ENCODE measurements around the gene ADCY10. TPM values are rescaled to one million over a fixed set of nuclear protein-coding genes. Genes with fewer than 3 reads are reported as not detected.

The ADCY10 gene
- total RNA-seq, 1 donor from 2014 or later = not detected

DNA sequence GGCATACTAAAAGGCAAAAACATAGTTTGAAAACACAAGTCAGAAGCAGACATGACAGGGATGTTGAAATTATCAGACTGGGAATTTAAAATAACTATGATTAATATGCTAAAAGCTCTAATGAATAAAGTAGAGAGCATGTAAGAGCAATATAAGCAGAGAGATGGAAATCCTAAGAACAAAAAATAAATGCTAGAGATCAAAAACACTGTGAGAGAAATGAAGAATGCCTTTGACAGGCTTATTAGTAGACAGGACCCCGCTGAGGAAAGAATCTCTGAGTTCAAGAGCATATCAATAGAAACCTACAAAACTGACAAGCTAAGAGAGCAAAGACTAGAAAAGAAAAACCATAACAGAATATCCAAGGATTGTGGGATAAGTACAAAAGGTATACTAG is 98.3 kb downstream of the ADCY10 start:
- Histone ChIP-seq H3K27me3 (no peaks in the 10 kb centered on the region), H3K79me2 (ENCODE audit: low read depth) (no peaks in the 10 kb centered on the region), H3K4me1 (no peaks in the 10 kb centered on the region), H3K9me3 (ENCODE audit: low read depth) (peaks cover 4% of the 10 kb centered on the region), H3K27ac (no peak overlapping the region), H3F3A (ENCODE audit: low read depth) (no peaks in the 10 kb centered on the region), H3K36me3 (no peaks in the 10 kb centered on the region), H2AFZ (replicated peaks) (no peak overlapping the region), H3K4me3 (no peak overlapping the region), H3K4me2 (no peak overlapping the region), H4K20me1 (ENCODE audit: low read depth) (no peaks in the 10 kb centered on the region), H3K9ac (no peak overlapping the region)
- Mint-ChIP-seq H3K4me1 (peaks cover 4% of the 10 kb centered on the region), H3K27me3 (ENCODE audit: insufficient read depth, low read depth) (peaks cover 6% of the 10 kb centered on the region), H3K9me3 (peaks cover 25% of the 10 kb centered on the region), H3K36me3 (peaks cover 2% of the 10 kb centered on the region), H3K4me3 (no peak overlapping the region), H3K27ac (no peak overlapping the region)
- TF ChIP-seq EZH2phosphoT487 (IDR thresholded peaks at IDR 0.05) = no peak
- TF ChIP-seq, protein P1, sequence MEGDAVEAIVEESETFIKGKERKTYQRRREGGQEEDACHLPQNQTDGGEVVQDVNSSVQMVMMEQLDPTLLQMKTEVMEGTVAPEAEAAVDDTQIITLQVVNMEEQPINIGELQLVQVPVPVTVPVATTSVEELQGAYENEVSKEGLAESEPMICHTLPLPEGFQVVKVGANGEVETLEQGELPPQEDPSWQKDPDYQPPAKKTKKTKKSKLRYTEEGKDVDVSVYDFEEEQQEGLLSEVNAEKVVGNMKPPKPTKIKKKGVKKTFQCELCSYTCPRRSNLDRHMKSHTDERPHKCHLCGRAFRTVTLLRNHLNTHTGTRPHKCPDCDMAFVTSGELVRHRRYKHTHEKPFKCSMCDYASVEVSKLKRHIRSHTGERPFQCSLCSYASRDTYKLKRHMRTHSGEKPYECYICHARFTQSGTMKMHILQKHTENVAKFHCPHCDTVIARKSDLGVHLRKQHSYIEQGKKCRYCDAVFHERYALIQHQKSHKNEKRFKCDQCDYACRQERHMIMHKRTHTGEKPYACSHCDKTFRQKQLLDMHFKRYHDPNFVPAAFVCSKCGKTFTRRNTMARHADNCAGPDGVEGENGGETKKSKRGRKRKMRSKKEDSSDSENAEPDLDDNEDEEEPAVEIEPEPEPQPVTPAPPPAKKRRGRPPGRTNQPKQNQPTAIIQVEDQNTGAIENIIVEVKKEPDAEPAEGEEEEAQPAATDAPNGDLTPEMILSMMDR (IDR thresholded peaks at IDR 0.05) = no peak
- TF ChIP-seq EZH2 (IDR thresholded peaks at IDR 0.05) = no peak
- no peak for DNase-seq (ENCODE audit: low spot score)

DNA sequence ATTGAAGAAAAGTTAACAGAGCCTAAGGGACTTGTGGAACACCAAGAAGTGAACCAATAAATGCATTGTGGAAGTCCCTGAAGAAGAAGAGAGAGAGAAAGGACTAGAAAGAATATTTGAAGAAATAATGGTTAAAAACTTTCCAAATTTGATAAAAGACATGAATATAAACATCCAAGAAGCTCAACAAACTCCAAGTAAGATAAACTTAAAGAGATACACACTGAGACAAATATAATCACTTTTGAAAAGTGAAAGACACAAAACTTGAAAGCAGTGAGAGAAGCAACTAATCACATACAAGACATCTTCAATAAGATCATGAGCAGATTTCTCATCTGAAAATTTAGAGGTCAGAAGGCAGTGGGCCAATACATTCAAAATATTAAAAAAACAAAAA is 101.0 kb downstream of the ADCY10 start:
- Mint-ChIP-seq H3K36me3 (peaks cover 2% of the 10 kb centered on the region), H3K9me3 (peaks cover 26% of the 10 kb centered on the region), H3K27me3 (ENCODE audit: insufficient read depth, low read depth) (peaks cover 6% of the 10 kb centered on the region), H3K4me3 (no peak overlapping the region), H3K4me1 (no peaks in the 10 kb centered on the region), H3K27ac (no peak overlapping the region)
- Histone ChIP-seq H3K9me3 (ENCODE audit: low read depth) (peaks cover 4% of the 10 kb centered on the region), H3K9ac (no peak overlapping the region), H3K27ac (no peak overlapping the region), H3K4me1 (no peaks in the 10 kb centered on the region), H3K4me3 (no peak overlapping the region), H3K4me2 (no peak overlapping the region), H3K36me3 (no peaks in the 10 kb centered on the region), H3K27me3 (no peaks in the 10 kb centered on the region), H4K20me1 (ENCODE audit: low read depth) (no peaks in the 10 kb centered on the region), H3K79me2 (ENCODE audit: low read depth) (no peaks in the 10 kb centered on the region), H3F3A (ENCODE audit: low read depth) (no peaks in the 10 kb centered on the region), H2AFZ (replicated peaks) (no peak overlapping the region)
- DNase-seq (ENCODE audit: low spot score) = no peak
- no peak for TF ChIP-seq EZH2phosphoT487 (IDR thresholded peaks at IDR 0.05)
- no peak for TF ChIP-seq EZH2 (IDR thresholded peaks at IDR 0.05)
- TF ChIP-seq, protein P1 (IDR thresholded peaks at IDR 0.05) = no peak

DNA sequence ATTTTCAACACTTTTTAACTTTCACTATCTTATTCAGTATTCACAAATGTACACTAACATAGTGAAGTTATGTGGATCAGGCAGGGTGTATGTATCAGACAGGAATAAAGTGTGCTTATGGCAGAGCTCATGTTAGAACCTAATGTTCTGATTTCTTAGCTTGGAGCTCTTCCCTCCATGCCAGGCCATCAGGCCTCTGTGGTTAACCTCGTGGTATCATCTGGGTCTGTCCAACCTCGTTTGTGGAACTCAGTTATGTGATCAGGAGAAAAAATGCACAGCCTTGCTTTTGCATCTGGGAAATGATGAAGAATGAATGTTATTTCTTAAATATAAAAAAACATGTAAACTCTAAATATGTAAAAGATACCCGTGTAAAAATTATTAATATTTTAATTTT is 105.2 kb downstream of the ADCY10 start:
- Histone ChIP-seq H2AFZ (replicated peaks) (no peak overlapping the region), H3K4me2 (no peak overlapping the region), H3K9me3 (ENCODE audit: low read depth) (peaks cover 4% of the 10 kb centered on the region), H3K9ac (no peak overlapping the region), H3F3A (ENCODE audit: low read depth) (no peaks in the 10 kb centered on the region), H3K36me3 (no peaks in the 10 kb centered on the region), H3K27me3 (no peaks in the 10 kb centered on the region), H3K4me3 (no peak overlapping the region), H3K79me2 (ENCODE audit: low read depth) (no peaks in the 10 kb centered on the region), H3K4me1 (no peaks in the 10 kb centered on the region), H3K27ac (no peak overlapping the region), H4K20me1 (ENCODE audit: low read depth) (no peaks in the 10 kb centered on the region)
- Mint-ChIP-seq H3K4me3 (no peak overlapping the region), H3K4me1 (no peaks in the 10 kb centered on the region), H3K27me3 (ENCODE audit: insufficient read depth, low read depth) (peaks cover 6% of the 10 kb centered on the region), H3K9me3 (peaks cover 31% of the 10 kb centered on the region), H3K27ac (no peak overlapping the region), H3K36me3 (peaks cover 4% of the 10 kb centered on the region)
- TF ChIP-seq EZH2phosphoT487 (IDR thresholded peaks at IDR 0.05) (no peak), EZH2 (IDR thresholded peaks at IDR 0.05) (no peak)
- TF ChIP-seq, protein P1 (IDR thresholded peaks at IDR 0.05) = no peak
- DNase-seq (ENCODE audit: low spot score) = no peak
